Mesendoderm (in vitro differentiated cells): ENCODE measurements around the gene ZC3H14.

Source experiments
- DNase-seq: peaks from one replicate; pipeline ENCODE4 v3.0.0; 2013
- H2AK5ac ChIP-seq: 2 replicates; pipeline ENCODE4 v1.6.1; 2013; ENCODE audit warnings: low read length, inconsistent platforms
- H2BK120ac ChIP-seq: 2 replicates; pipeline ENCODE4 v1.6.1; 2013; ENCODE audit warnings: low read depth, mild to moderate bottlenecking, low read length, moderate library complexity, mixed read lengths
- H2BK15ac ChIP-seq: replicated peaks from 2 replicates; pipeline ENCODE4 v1.6.1; 2013; ENCODE audit warnings: low read depth, mild to moderate bottlenecking, moderate library complexity
- H2BK5ac ChIP-seq: 2 replicates; pipeline ENCODE4 v1.6.1; 2013; ENCODE audit warnings: low read length, inconsistent platforms
- H3K18ac ChIP-seq: 2 replicates; pipeline ENCODE4 v1.6.1; 2013; ENCODE audit warnings: mild to moderate bottlenecking, low read length, mixed read lengths
- H3K23ac ChIP-seq: one replicate; pipeline ENCODE4 v1.6.1; 2013; ENCODE audit warnings: low read length
- H3K27ac ChIP-seq: 2 replicates; pipeline ENCODE4 v1.5.1; 2013; ENCODE audit warnings: low read depth, mild to moderate bottlenecking, inconsistent platforms, low read length, moderate library complexity
- H3K27me3 ChIP-seq: 2 replicates; pipeline ENCODE4 v1.6.1; 2013; ENCODE audit warnings: low read length, control low read depth, mild to moderate bottlenecking, inconsistent platforms; ENCODE audit not compliant: insufficient read depth, poor library complexity
- H3K36me3 ChIP-seq: 2 replicates; pipeline ENCODE4 v1.6.1; 2013; ENCODE audit warnings: low read length, inconsistent platforms; ENCODE audit not compliant: control insufficient read depth, insufficient read depth
- H3K4ac ChIP-seq: one replicate; pipeline ENCODE4 v1.6.1; 2013; ENCODE audit warnings: low read depth, mild to moderate bottlenecking, low read length, moderate library complexity
- H3K4me1 ChIP-seq: 2 replicates; pipeline ENCODE4 v1.6.1; 2013; ENCODE audit warnings: low read depth, low read length, inconsistent platforms; ENCODE audit not compliant: control insufficient read depth
- H3K4me2 ChIP-seq: 2 replicates; pipeline ENCODE4 v1.6.1; 2013; ENCODE audit warnings: low read length
- H3K4me3 ChIP-seq: 2 replicates; pipeline ENCODE4 v1.5.1; 2013; ENCODE audit warnings: mild to moderate bottlenecking, low read length
- H3K56ac ChIP-seq: one replicate; pipeline ENCODE4 v1.6.1; 2013; ENCODE audit warnings: low read length
- H3K79me1 ChIP-seq: 2 replicates; pipeline ENCODE4 v1.6.1; 2013; ENCODE audit warnings: low read length, inconsistent platforms
- H3K79me2 ChIP-seq: 2 replicates; pipeline ENCODE4 v1.6.1; 2013; ENCODE audit warnings: mild to moderate bottlenecking, low read length; ENCODE audit not compliant: control insufficient read depth, insufficient read depth
- H3K9ac ChIP-seq: 2 replicates; pipeline ENCODE4 v1.6.1; 2013; ENCODE audit warnings: low read length, inconsistent platforms
- H4K5ac ChIP-seq: one replicate; pipeline ENCODE4 v1.6.1; 2013; ENCODE audit warnings: low read length
- H4K8ac ChIP-seq: one replicate; pipeline ENCODE4 v1.6.1; 2013; ENCODE audit warnings: low read depth, mild to moderate bottlenecking, control low read depth, low read length, moderate library complexity
- WGBS: extraction: QIAGEN DNeasy Blood & Tissue Kit; methylation state at CpG from one replicate; pipeline ENCODE4 v1.1.7; 2013; ENCODE audit warnings: low lambda C conversion rate, missing lambda C conversion rate; ENCODE audit not compliant: insufficient coverage; ENCODE audit errors: extremely low coverage; 5-methylcytosine and 5-hydroxymethylcytosine counted together

Gene ZC3H14

GRCh38 chr14:88554457-88555286 is 8.2 kb upstream of the ZC3H14 start, which contains the start of gene PTPN21:
TSS of gene PTPN21 (minus strand) at chr14:88555007. CDS start at chr14:88550417, 4,590 bp downstream.
- Histone ChIP-seq H3K56ac (peak within 1 kb of the TSS; percentile 70), H3K9ac (peak within 1 kb of the TSS; percentile 56), H2BK15ac (no peak within 1 kb of the TSS), H3K79me2 (peaks cover 6% of the 10 kb centered on the region), H4K8ac (peak within 1 kb of the TSS; percentile 99), H3K23ac (no peak within 1 kb of the TSS), H2BK5ac (no peak within 1 kb of the TSS), H3K4me1 (no peaks in the 10 kb centered on the region), H3K27ac (peak within 1 kb of the TSS; percentile 92), H2AK5ac (no peak within 1 kb of the TSS), H2BK120ac (peak within 1 kb of the TSS; percentile 63), H3K27me3 (no peaks in the 10 kb centered on the region), H3K18ac (peak within 1 kb of the TSS; percentile 98), H3K36me3 (no peaks in the 10 kb centered on the region), H3K79me1 (peaks cover 2% of the 10 kb centered on the region), H3K4me2 (peak within 1 kb of the TSS; percentile 87), H3K4ac (peak within 1 kb of the TSS; percentile 96), H4K5ac (no peak within 1 kb of the TSS), H3K4me3 (peak within 1 kb of the TSS; percentile 66)
- DNase-seq = peak; percentile 83
- WGBS = no CpG with 5 or more reads among the region's 103 CpGs

DNA sequence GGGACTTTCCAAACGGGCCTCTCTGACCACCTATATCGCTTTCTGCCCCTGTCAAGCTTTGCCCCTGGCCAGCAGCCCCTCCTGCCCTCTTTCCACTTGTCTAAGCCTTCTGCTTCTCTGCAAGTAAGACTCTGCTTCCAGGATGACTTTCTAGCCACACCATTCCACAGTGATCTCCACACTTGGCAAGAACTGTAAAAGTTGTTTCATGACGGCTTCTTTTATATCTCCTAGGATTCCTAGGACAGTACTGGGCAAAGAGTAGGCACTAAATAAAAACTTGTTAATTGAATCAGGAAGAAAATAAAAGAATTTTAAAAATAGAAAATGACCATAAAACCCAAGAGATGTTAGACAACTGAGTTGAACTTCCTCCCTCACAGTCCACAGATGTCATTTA is 6.3 kb upstream of the ZC3H14 start:
- H2AK5ac ChIP-seq = no peak overlapping the region
- no CpG with 5 or more reads among the region's 3 CpGs for WGBS
- no peak overlapping the region for H2BK120ac ChIP-seq
- H4K8ac ChIP-seq = no peak overlapping the region
- no peak overlapping the region for H3K4ac ChIP-seq
- no peak overlapping the region for H2BK5ac ChIP-seq
- no peak overlapping the region for H3K27ac ChIP-seq
- no peaks in the 10 kb centered on the region for H3K4me1 ChIP-seq
- no peak overlapping the region for H3K4me3 ChIP-seq
- H3K4me2 ChIP-seq = no peak overlapping the region
- H3K9ac ChIP-seq = no peak overlapping the region
- H3K18ac ChIP-seq = no peak overlapping the region
- H3K79me1 ChIP-seq = peaks cover 2% of the 10 kb centered on the region
- no peaks in the 10 kb centered on the region for H3K27me3 ChIP-seq
- no peak overlapping the region for H2BK15ac ChIP-seq
- peaks cover 6% of the 10 kb centered on the region for H3K79me2 ChIP-seq
- H3K36me3 ChIP-seq = no peaks in the 10 kb centered on the region
- no peak for DNase-seq
- H3K56ac ChIP-seq = no peak overlapping the region
- H3K23ac ChIP-seq = no peak overlapping the region
- H4K5ac ChIP-seq = no peak overlapping the region

- WGBS = no CpG with 5 or more reads among the region's 1 CpG
- Histone ChIP-seq H3K4ac (no peak overlapping the region), H3K56ac (no peak overlapping the region), H3K4me1 (peaks cover 5% of the 10 kb centered on the region), H3K27me3 (no peaks in the 10 kb centered on the region), H4K8ac (no peak overlapping the region), H4K5ac (no peak overlapping the region), H3K79me2 (peaks cover 13% of the 10 kb centered on the region), H3K23ac (no peak overlapping the region), H3K4me2 (no peak overlapping the region), H2BK120ac (no peak overlapping the region), H3K18ac (no peak overlapping the region), H3K36me3 (no peaks in the 10 kb centered on the region), H3K27ac (no peak overlapping the region), H2BK5ac (no peak overlapping the region), H2AK5ac (no peak overlapping the region), H3K9ac (no peak overlapping the region), H3K79me1 (no peaks in the 10 kb centered on the region), H3K4me3 (no peak overlapping the region), H2BK15ac (no peak overlapping the region)
- peak; percentile 52 for DNase-seq
Observed at GRCh38 chr14:88559852-88560251, 3.0 kb upstream of the ZC3H14 start.

- no peak for DNase-seq
- no CpG with 5 or more reads among the region's 5 CpGs for WGBS
Observed at GRCh38 chr14:88562532-88562830, 356 bp upstream of the ZC3H14 start.

GRCh38 chr14:88563845-88564244 is 1.0 kb downstream of the ZC3H14 start:
- peak overlapping the region; percentile 98 for H3K4me3 ChIP-seq
- H3K18ac ChIP-seq = no peak overlapping the region
- H2BK5ac ChIP-seq = no peak overlapping the region
- no peak overlapping the region for H2BK15ac ChIP-seq
- peaks cover 16% of the 10 kb centered on the region for H3K79me2 ChIP-seq
- no peak overlapping the region for H3K4ac ChIP-seq
- H3K27me3 ChIP-seq = no peaks in the 10 kb centered on the region
- H3K9ac ChIP-seq = peak overlapping the region; percentile 98
- peaks cover 5% of the 10 kb centered on the region for H3K4me1 ChIP-seq
- WGBS = no CpG with 5 or more reads among the region's 7 CpGs
- H3K36me3 ChIP-seq = peaks cover 7% of the 10 kb centered on the region
- peak overlapping the region; percentile 39 for H3K4me2 ChIP-seq
- H3K56ac ChIP-seq = peak overlapping the region; percentile 99
- no peak overlapping the region for H4K8ac ChIP-seq
- DNase-seq = peak; percentile 11
- H2AK5ac ChIP-seq = no peak overlapping the region
- no peak overlapping the region for H3K27ac ChIP-seq
- H3K79me1 ChIP-seq = peaks cover 2% of the 10 kb centered on the region
- H3K23ac ChIP-seq = no peak overlapping the region
- H2BK120ac ChIP-seq = no peak overlapping the region
- no peak overlapping the region for H4K5ac ChIP-seq

More at GRCh38 chr14:88562532-88562830, 356 bp upstream of the ZC3H14 start:
- Histone ChIP-seq H3K27ac (no peak overlapping the region), H3K79me2 (peaks cover 16% of the 10 kb centered on the region), H2BK5ac (no peak overlapping the region), H3K9ac (peak overlapping the region; percentile 80), H3K56ac (peak overlapping the region; percentile 85), H3K4me3 (peak overlapping the region; percentile 21), H3K18ac (peak overlapping the region; percentile 22), H4K8ac (no peak overlapping the region), H3K79me1 (no peaks in the 10 kb centered on the region), H2BK15ac (no peak overlapping the region), H4K5ac (peak overlapping the region; percentile 99), H3K4ac (peak overlapping the region; percentile 40), H3K36me3 (no peaks in the 10 kb centered on the region), H3K4me2 (peak overlapping the region; percentile 74), H2BK120ac (no peak overlapping the region), H3K4me1 (peaks cover 5% of the 10 kb centered on the region), H3K23ac (peak overlapping the region; percentile 50), H3K27me3 (no peaks in the 10 kb centered on the region), H2AK5ac (no peak overlapping the region)
